Peyer's patch (tissue), 4 donors: ENCODE results near the gene PPDPF. TPM values are rescaled to one million over a fixed set of nuclear protein-coding genes. Genes with fewer than 3 reads are reported as not detected.
A peak's percentile ranks its signal among the peaks of the same experiment; 100 is the strongest.

Experiments used
- DNase-seq, 3 donors: peaks; one replicate each; pipeline ENCODE4 v3.0.0-alpha.2; 2017 to 2019
- H3K27ac ChIP-seq, 4 donors: fragments of 200-600 bp; sonication (generic); one replicate each; pipeline ENCODE4 v1.5.1; 2016 to 2019
- H3K27me3 ChIP-seq, 2 donors: fragments of 200-600 bp; sonication (generic); one replicate each; pipeline ENCODE4 v1.5.1; 2019
- H3K36me3 ChIP-seq, 3 donors: fragments of 200-600 bp; sonication (generic); one replicate each; pipeline ENCODE4 v1.5.1; 2016 to 2019
- H3K4me1 ChIP-seq, 4 donors: fragments of 200-600 bp; sonication (generic); one replicate each; pipeline ENCODE4 v1.5.1; 2016 to 2019
- H3K4me3 ChIP-seq, 4 donors: fragments of 200-600 bp; sonication (generic); 1 replicate in 3 of 4; 2 replicates in 1 of 4; pipeline ENCODE4 v1.5.1; 2016 to 2019; ENCODE audit warnings: mild to moderate bottlenecking in 1 of 4
- H3K9me3 ChIP-seq, 4 donors: fragments of 200-600 bp; sonication (generic); one replicate each; pipeline ENCODE4 v1.5.1; 2016 to 2019; ENCODE audit warnings: mild to moderate bottlenecking in 1 of 4
- POLR2A ChIP-seq, 2 donors: fragments of 450-650 bp; IDR thresholded peaks; one replicate each; pipeline ENCODE4 v1.5.1; 2017; ENCODE audit warnings: antibody characterized with exemption in 2 of 2, mild to moderate bottlenecking in 2 of 2, moderate library complexity in 2 of 2
- total RNA-seq, 4 donors: library from RNA; depleted of rRNA; stranded (reverse); fragments of >200 nt; gene quantifications; one replicate each; pipeline ENCODE4 v1.1.0, GENCODE V29; 2016
- TF ChIP-seq, protein P1 (sequence below), 6 experiments: fragments of 450-650 bp in 4 of 6; fragments of 200-600 bp in 2 of 6; sonication (generic) in 1 of 6; IDR thresholded peaks; one replicate each; pipeline ENCODE4 v1.5.1; 2017 to 2019; ENCODE audit warnings: antibody characterized with exemption in 6 of 6, mild to moderate bottlenecking in 3 of 6, moderate library complexity in 1 of 6

PPDPF gene
- total RNA-seq, 4 donors from 2014 or later = 94.1 to 435 (median 193) TPM

DNA sequence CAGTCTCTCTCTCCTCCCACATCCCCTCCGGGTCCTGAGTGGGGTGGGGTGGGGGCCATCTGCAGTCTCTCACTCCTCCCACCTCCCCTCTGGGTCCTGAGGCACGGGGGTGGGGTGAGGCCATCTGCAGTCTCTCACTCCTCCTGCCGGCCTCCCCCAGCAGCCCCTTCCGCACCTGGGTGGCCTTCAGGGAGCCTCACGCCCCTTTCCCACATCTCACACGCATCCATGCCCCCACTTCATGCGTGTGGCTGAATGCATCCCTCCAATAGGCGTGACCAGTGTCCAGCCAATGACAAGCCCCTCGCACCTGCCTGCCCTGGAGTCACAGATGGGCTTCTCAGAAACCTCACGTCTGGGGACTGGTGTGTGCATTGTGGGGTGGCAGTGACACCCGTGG, 28.0 kb downstream of the PPDPF start:
- TF ChIP-seq, protein P1, sequence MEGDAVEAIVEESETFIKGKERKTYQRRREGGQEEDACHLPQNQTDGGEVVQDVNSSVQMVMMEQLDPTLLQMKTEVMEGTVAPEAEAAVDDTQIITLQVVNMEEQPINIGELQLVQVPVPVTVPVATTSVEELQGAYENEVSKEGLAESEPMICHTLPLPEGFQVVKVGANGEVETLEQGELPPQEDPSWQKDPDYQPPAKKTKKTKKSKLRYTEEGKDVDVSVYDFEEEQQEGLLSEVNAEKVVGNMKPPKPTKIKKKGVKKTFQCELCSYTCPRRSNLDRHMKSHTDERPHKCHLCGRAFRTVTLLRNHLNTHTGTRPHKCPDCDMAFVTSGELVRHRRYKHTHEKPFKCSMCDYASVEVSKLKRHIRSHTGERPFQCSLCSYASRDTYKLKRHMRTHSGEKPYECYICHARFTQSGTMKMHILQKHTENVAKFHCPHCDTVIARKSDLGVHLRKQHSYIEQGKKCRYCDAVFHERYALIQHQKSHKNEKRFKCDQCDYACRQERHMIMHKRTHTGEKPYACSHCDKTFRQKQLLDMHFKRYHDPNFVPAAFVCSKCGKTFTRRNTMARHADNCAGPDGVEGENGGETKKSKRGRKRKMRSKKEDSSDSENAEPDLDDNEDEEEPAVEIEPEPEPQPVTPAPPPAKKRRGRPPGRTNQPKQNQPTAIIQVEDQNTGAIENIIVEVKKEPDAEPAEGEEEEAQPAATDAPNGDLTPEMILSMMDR (IDR thresholded peaks at IDR 0.05) = no peak
- no peak for TF ChIP-seq POLR2A (IDR thresholded peaks at IDR 0.05)
- Histone ChIP-seq H3K27ac (no peak overlapping the region), H3K36me3 (no peaks in the 10 kb centered on the region), H3K4me1 (peaks cover 0 to 36% (median 14%) of the 10 kb centered on the region in 4 donors), H3K9me3 (no peaks in the 10 kb centered on the region), H3K4me3 (no peak overlapping the region), H3K27me3 (peaks cover 0 to 5% of the 10 kb centered on the region in 2 donors)
- DNase-seq = no peak

DNA sequence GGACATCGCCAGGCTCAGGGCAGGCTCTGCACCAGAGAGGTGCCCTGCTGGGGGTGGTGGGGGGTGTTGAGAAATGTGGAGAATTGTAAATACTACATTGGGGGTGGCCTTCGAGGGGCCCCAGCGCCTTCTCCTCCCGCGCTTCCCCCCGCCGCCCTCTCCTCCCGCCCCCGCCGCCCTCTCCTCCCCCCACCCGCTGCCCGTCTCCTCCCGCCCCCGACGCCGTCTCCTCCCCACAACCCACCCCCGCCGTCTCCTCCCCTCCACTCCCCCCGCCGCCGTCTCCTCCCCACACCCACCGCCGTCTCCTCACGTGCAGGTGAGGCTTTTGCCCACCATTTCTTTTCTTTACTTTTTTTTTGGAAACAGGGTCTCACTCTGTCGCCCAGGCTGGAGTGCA, 28.5 kb downstream of the PPDPF start:
- Histone ChIP-seq H3K9me3 (no peaks in the 10 kb centered on the region), H3K27me3 (peaks cover 0 to 5% of the 10 kb centered on the region in 2 donors), H3K4me3 (no peak overlapping the region), H3K4me1 (peaks cover 0 to 41% (median 18%) of the 10 kb centered on the region in 4 donors), H3K27ac (no peak overlapping the region), H3K36me3 (no peaks in the 10 kb centered on the region)
- TF ChIP-seq, protein P1 (IDR thresholded peaks at IDR 0.05) = no peak
- no peak for TF ChIP-seq POLR2A (IDR thresholded peaks at IDR 0.05)
- DNase-seq = no peak

DNA sequence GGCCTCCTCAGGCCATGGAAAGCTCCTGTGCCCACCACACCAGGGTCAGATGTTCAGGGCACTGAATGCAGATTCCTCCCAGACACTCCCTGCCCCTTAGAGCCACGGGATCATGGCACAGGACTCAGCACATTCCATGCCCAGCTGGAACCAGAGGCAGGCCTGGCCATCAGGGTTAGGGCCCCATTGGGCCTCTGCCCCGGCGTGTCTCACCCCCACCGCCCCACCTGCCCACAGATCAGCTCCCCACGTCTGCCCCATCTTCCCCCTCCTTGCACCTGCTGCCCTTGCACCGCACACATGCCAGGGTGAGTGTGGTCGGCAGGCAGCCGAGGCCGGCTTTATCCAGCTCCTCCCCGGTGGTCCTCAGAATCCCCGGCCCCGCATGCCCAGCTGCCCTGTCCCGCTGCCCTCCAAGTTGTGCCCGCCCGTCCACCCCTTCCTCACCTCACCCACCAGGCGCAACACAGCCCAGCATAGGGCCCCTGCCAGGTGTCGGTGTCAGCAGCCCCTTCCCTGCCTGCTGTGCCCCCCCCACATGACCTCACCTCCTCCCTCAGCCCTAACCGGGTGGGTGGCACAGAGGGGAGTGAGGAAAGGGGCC, 29.2 kb downstream of the PPDPF start:
- no peak overlapping the region for H3K4me3 ChIP-seq
- no peaks in the 10 kb centered on the region for H3K36me3 ChIP-seq
- no peak for DNase-seq
- peaks cover 0 to 47% (median 21%) of the 10 kb centered on the region in 4 donors for H3K4me1 ChIP-seq
- H3K27me3 ChIP-seq = peaks cover 0 to 5% of the 10 kb centered on the region in 2 donors
- no peaks in the 10 kb centered on the region for H3K9me3 ChIP-seq
- H3K27ac ChIP-seq = no peak overlapping the region
- TF ChIP-seq, protein P1 (IDR thresholded peaks at IDR 0.05) = no peak
- no peak for TF ChIP-seq POLR2A (IDR thresholded peaks at IDR 0.05)

DNA sequence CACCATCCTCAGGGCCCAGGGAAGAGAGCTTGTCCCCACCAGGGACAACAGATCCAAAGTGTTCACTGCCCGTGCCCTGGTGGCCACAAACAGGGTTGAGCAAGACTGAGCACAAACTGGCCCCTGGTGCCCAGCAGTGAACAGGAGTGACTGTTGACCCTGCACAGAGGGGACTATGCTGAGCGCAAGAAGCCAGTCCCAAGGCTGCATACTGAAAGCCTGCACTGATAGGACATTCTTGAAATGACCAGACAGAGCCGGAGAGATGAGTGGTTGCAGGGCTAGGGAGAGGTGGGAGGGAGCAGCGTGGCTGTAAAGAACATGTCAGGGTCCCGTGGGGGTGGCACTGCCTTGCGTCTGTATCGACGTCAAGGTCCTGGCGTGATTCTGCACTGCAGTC, 30.5 kb downstream of the PPDPF start:
- Histone ChIP-seq H3K27ac (no peak overlapping the region), H3K4me3 (no peak overlapping the region), H3K9me3 (no peaks in the 10 kb centered on the region), H3K27me3 (peaks cover 0 to 5% of the 10 kb centered on the region in 2 donors), H3K4me1 (peaks cover 0 to 46% (median 15%) of the 10 kb centered on the region in 4 donors), H3K36me3 (no peaks in the 10 kb centered on the region)
- DNase-seq = no peak
- TF ChIP-seq POLR2A (IDR thresholded peaks at IDR 0.05) = no peak
- TF ChIP-seq, protein P1 (IDR thresholded peaks at IDR 0.05) = no peak

DNA sequence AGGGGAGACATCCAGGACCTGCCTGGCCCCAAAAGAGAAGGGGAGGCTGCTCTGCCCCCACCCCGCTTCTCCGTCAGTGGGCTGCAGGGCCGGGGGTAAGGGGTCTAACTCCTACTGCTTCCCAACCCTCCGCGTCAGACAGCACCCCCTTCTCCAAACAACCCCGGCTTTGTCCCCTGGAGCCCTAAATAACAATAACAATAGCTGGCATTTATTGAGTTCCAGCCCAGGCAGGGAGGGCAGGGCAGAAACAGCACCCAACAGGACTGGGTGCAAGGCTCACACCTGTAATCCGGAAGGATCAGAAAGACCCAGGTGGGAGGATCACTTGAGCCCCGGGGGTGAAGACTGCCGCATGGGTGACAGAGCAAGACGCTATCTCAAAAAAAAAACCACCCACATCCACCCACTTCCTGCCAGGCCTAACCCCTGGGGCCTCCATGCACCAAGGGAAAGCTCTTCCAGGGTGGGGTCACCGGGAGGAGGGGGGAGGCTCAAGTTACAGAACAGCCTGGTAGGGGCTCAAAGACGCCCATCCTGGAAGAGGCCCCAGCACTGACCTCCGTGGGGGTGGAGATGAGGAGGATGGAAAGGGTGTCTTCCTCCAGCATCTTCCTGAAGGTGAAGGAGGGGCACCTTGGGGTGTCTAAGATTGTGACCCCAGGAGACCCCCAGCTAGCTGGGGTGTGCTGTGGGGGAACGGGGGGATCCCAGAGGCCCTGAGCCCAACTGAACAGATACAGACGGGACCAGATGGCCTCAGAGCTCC, 32.1 kb downstream of the PPDPF start:
- Histone ChIP-seq H3K9me3 (no peaks in the 10 kb centered on the region), H3K4me1 (peaks cover 0 to 34% (median 15%) of the 10 kb centered on the region in 4 donors), H3K27me3 (peaks cover 0 to 5% of the 10 kb centered on the region in 2 donors), H3K27ac (peak overlapping the region in 1 of 4 donors; percentile 71), H3K4me3 (no peak overlapping the region), H3K36me3 (no peaks in the 10 kb centered on the region)
- DNase-seq = peak in 2 of 3 donors; percentile 67 to 73
- TF ChIP-seq, protein P1 (IDR thresholded peaks at IDR 0.05) = no peak
